Skeletal muscle satellite cell (primary cell): Measurements from ENCODE around the gene FZD2.

Experiments
- H3K27me3 ChIP-seq: 2 replicates; pipeline ENCODE4 v1.7.0; 2013; ENCODE audit warnings: low read length; ENCODE audit not compliant: control insufficient read depth, insufficient read depth
- H3K36me3 ChIP-seq: 2 replicates; pipeline ENCODE4 v1.7.0; 2013; ENCODE audit warnings: mild to moderate bottlenecking, control low read depth, low read length; ENCODE audit not compliant: insufficient read depth
- H3K4me1 ChIP-seq: 2 replicates; pipeline ENCODE4 v1.7.0; 2013; ENCODE audit warnings: low read length; ENCODE audit not compliant: control insufficient read depth, insufficient read depth
- H3K4me2 ChIP-seq: 2 replicates; pipeline ENCODE4 v1.7.0; 2013; ENCODE audit warnings: mild to moderate bottlenecking, low read length
- H3K4me3 ChIP-seq: 2 replicates; pipeline ENCODE4 v1.7.0; 2013; ENCODE audit warnings: low read length
- H3K9ac ChIP-seq: 2 replicates; pipeline ENCODE4 v1.7.0; 2013; ENCODE audit warnings: mild to moderate bottlenecking, low read depth, low read length, moderate library complexity
- H3K9me3 ChIP-seq: replicated peaks from 2 replicates; pipeline ENCODE4 v1.7.0; 2013; ENCODE audit warnings: mild to moderate bottlenecking, control low read depth, low read length

FZD2 gene

DNA sequence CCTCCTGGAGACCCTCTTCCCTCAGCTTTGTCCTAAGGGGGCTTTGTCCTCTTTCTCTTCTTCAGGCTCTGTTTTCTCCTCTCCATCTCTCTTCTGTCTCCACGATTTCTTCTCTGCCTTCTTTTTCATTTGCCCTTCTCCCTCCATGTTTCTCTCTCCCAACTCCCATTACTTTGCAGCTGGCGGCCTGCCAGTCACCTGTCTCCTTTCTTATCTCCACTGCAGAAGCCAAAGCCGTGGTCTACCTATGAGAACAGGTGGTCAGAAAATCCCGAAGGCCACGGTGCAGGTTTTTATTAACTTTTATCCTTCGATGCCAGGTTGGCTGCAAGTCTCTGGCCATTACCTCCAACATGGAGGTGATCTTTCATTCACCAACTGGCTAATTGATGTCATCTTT is 45.1 kb downstream of the FZD2 start:
- peaks cover 24% of the 10 kb centered on the region for H3K4me1 ChIP-seq
- no peak overlapping the region for H3K9ac ChIP-seq
- H3K4me3 ChIP-seq: no peak overlapping the region
- no peaks in the 10 kb centered on the region for H3K9me3 ChIP-seq
- no peaks in the 10 kb centered on the region for H3K27me3 ChIP-seq
- no peaks in the 10 kb centered on the region for H3K36me3 ChIP-seq
- no peak overlapping the region for H3K4me2 ChIP-seq

GRCh38 chr17:44602970-44603369 is 45.7 kb downstream of the FZD2 start:
- no peaks in the 10 kb centered on the region for H3K36me3 ChIP-seq
- H3K9me3 ChIP-seq: no peaks in the 10 kb centered on the region
- H3K4me2 ChIP-seq: no peak overlapping the region
- H3K9ac ChIP-seq: no peak overlapping the region
- no peak overlapping the region for H3K4me3 ChIP-seq
- H3K4me1 ChIP-seq: peaks cover 27% of the 10 kb centered on the region
- no peaks in the 10 kb centered on the region for H3K27me3 ChIP-seq

DNA sequence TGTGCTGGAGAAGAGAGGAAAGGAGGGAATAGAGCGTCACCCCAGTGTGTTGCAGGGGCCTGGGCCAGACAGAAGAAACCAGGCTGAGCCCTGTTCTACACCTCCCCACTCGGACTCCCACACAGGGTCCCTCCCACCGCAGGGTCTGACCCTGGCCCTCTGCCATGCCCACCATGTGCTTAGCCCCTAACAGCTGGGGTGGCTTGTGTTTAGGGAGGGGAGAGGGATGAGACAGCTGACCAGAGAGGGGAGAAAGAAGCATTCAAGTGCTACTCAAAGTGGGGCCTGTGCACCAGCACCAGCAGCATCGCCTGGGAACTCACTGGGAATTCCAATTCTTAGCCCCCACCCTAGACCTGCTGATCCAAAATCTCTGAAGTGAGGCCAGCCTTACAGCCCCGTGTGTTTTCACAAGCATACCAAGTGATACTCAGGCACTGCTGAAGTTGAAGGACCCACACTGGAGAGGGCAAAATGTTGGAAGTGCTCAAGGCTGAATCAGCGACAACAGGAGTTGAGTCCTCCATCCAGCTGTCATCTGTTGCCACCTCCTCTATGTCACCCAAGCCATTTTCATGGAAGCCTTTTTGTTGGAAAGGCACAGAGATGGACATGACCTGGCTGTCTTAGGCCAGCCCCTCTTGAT is 47.0 kb downstream of the FZD2 start:
- no peak overlapping the region for H3K9ac ChIP-seq
- H3K4me3 ChIP-seq: no peak overlapping the region
- H3K4me2 ChIP-seq: no peak overlapping the region
- no peaks in the 10 kb centered on the region for H3K27me3 ChIP-seq
- peaks cover 34% of the 10 kb centered on the region for H3K4me1 ChIP-seq
- no peaks in the 10 kb centered on the region for H3K36me3 ChIP-seq
- H3K9me3 ChIP-seq: no peaks in the 10 kb centered on the region

GRCh38 chr17:44604768-44605485 is 47.6 kb downstream of the FZD2 start:
- H3K36me3 ChIP-seq: no peaks in the 10 kb centered on the region
- no peak overlapping the region for H3K4me3 ChIP-seq
- H3K9me3 ChIP-seq: no peaks in the 10 kb centered on the region
- no peak overlapping the region for H3K4me2 ChIP-seq
- H3K4me1 ChIP-seq: peaks cover 28% of the 10 kb centered on the region
- no peaks in the 10 kb centered on the region for H3K27me3 ChIP-seq
- H3K9ac ChIP-seq: no peak overlapping the region

GRCh38 chr17:44606658-44607057 is 49.4 kb downstream of the FZD2 start:
- Histone ChIP-seq H3K4me1 (peaks cover 23% of the 10 kb centered on the region), H3K9ac (no peak overlapping the region), H3K9me3 (no peaks in the 10 kb centered on the region), H3K36me3 (no peaks in the 10 kb centered on the region), H3K4me2 (no peak overlapping the region), H3K4me3 (no peak overlapping the region), H3K27me3 (no peaks in the 10 kb centered on the region)

GRCh38 chr17:44607836-44608690 is 50.8 kb downstream of the FZD2 start:
- no peak overlapping the region for H3K4me2 ChIP-seq
- H3K4me1 ChIP-seq: peaks cover 23% of the 10 kb centered on the region
- no peaks in the 10 kb centered on the region for H3K9me3 ChIP-seq
- no peak overlapping the region for H3K9ac ChIP-seq
- no peak overlapping the region for H3K4me3 ChIP-seq
- H3K36me3 ChIP-seq: no peaks in the 10 kb centered on the region
- H3K27me3 ChIP-seq: no peaks in the 10 kb centered on the region

DNA sequence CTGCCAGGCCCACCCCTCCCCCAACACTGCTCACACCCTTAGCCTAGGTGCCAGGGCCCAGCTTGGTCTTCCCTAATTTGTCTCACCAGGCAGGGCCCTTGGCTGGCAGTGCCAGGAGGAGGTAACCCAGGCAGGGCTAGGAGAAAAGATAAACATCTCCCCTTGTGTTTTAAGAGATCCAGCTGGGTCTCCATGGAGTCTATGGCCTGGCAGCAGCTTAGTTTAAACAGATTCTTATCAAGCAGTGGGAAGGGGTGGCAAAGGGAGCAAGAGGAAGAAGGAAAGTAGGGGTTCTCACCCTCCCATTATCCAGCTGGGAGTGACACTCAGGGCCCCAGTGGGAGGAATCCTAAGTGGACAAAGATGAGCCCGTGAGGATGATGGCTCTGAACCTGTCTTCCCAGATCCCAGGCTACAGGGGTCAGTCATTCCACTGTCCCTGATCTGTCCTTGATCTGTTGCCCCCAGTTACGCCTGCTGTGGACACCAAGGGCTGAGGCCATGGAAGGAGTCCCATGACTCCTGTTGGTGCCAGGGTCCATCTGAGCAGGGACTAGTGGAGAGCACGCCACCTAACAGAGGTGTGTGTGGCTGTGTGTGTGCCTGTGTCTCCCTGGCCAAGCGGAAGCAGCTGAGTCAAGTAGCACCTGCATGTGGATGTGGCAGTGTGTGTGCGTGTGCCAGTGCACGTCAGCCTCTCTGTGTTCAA is 51.6 kb downstream of the FZD2 start:
- Histone ChIP-seq H3K4me3 (no peak overlapping the region), H3K27me3 (no peaks in the 10 kb centered on the region), H3K9ac (no peak overlapping the region), H3K9me3 (no peaks in the 10 kb centered on the region), H3K4me2 (no peak overlapping the region), H3K36me3 (no peaks in the 10 kb centered on the region), H3K4me1 (peaks cover 23% of the 10 kb centered on the region)

GRCh38 chr17:44610331-44610730 is 53.0 kb downstream of the FZD2 start:
- Histone ChIP-seq H3K27me3 (no peaks in the 10 kb centered on the region), H3K36me3 (no peaks in the 10 kb centered on the region), H3K4me3 (no peak overlapping the region), H3K4me2 (no peak overlapping the region), H3K9ac (no peak overlapping the region), H3K4me1 (peaks cover 13% of the 10 kb centered on the region), H3K9me3 (no peaks in the 10 kb centered on the region)
